SK-N-SH (cell line): Measurements from ENCODE around the gene ZNF366.

Experiments
- EP300 ChIP-seq, 2 experiments: IDR thresholded peaks; 2 replicates each; pipeline versions ENCODE4 v1.4.0 to v1.6.1; 2012; ENCODE audit warnings: borderline replicate concordance in 1 of 2, low read depth in 1 of 2, low read length in 1 of 2
- MXI1 ChIP-seq: IDR thresholded peaks from 2 replicates; pipeline ENCODE4 v1.6.1; 2012; ENCODE audit warnings: mild to moderate bottlenecking, low read depth, low read length, improper control_type of control experiment
- POLR2AphosphoS5 ChIP-seq: IDR thresholded peaks from 2 replicates; pipeline ENCODE4 v1.6.1; 2012; ENCODE audit warnings: low read depth, low read length
- RAD21 ChIP-seq: IDR thresholded peaks from 2 replicates; pipeline ENCODE4 v1.6.1; 2012; ENCODE audit warnings: mild to moderate bottlenecking, low read length
- RCOR1 ChIP-seq: fragments of 150-350 bp; IDR thresholded peaks from 2 replicates; pipeline ENCODE4 v1.6.1; 2017; ENCODE audit warnings: antibody characterized with exemption, low read length
- SIN3A ChIP-seq: IDR thresholded peaks from 2 replicates; pipeline ENCODE4 v1.6.1; 2012; ENCODE audit warnings: low read depth, mild to moderate bottlenecking, low read length, moderate library complexity, borderline replicate concordance
- YY1 ChIP-seq: IDR thresholded peaks from 2 replicates; pipeline ENCODE4 v1.4.0; 2012; ENCODE audit warnings: low read depth, mild to moderate bottlenecking
- TF ChIP-seq, protein P1 (sequence below): IDR thresholded peaks from 2 replicates; pipeline ENCODE4 v1.4.0; 2012; ENCODE audit warnings: low read depth
- TF ChIP-seq, protein P2 (sequence below): fragments of 200-600 bp; sonication (generic); IDR thresholded peaks from 2 replicates; pipeline ENCODE4 v1.6.1; 2017; ENCODE audit warnings: antibody characterized with exemption, mild to moderate bottlenecking, moderate library complexity
- TF ChIP-seq, protein P3 (sequence below): IDR thresholded peaks from 2 replicates; pipeline ENCODE4 v1.6.1; 2012; ENCODE audit warnings: mild to moderate bottlenecking, low read depth, low read length, moderate library complexity
- TF ChIP-seq, protein P4 (sequence below): IDR thresholded peaks from 2 replicates; pipeline ENCODE4 v1.4.0; 2012; ENCODE audit warnings: low read depth, borderline replicate concordance

DNA sequence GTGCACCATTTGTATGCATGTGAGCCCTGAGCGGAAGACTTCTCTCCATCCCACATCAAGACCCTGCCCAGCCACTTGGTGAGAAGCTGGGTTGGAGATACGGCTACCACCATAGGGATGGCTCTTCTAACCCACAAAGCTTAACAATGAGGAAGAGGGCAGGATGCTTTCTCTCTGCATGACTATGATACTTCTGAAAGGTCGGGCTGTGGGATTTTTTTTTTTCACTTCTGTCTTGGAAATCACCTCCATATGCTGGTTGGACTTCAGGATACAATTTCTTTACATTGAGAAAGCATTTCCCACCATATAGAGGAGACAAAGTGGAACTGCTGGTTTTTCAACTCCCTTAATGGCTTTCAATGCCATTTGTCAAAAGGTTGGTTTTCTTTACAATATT lies 30.5 kb downstream of the ZNF366 start:
- TF ChIP-seq RCOR1 = no peak
- no peak for TF ChIP-seq SIN3A
- TF ChIP-seq, protein P1, sequence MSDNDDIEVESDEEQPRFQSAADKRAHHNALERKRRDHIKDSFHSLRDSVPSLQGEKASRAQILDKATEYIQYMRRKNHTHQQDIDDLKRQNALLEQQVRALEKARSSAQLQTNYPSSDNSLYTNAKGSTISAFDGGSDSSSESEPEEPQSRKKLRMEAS = no peak
- no peak for TF ChIP-seq MXI1
- TF ChIP-seq, protein P2, sequence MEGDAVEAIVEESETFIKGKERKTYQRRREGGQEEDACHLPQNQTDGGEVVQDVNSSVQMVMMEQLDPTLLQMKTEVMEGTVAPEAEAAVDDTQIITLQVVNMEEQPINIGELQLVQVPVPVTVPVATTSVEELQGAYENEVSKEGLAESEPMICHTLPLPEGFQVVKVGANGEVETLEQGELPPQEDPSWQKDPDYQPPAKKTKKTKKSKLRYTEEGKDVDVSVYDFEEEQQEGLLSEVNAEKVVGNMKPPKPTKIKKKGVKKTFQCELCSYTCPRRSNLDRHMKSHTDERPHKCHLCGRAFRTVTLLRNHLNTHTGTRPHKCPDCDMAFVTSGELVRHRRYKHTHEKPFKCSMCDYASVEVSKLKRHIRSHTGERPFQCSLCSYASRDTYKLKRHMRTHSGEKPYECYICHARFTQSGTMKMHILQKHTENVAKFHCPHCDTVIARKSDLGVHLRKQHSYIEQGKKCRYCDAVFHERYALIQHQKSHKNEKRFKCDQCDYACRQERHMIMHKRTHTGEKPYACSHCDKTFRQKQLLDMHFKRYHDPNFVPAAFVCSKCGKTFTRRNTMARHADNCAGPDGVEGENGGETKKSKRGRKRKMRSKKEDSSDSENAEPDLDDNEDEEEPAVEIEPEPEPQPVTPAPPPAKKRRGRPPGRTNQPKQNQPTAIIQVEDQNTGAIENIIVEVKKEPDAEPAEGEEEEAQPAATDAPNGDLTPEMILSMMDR = no peak
- TF ChIP-seq, protein P3, sequence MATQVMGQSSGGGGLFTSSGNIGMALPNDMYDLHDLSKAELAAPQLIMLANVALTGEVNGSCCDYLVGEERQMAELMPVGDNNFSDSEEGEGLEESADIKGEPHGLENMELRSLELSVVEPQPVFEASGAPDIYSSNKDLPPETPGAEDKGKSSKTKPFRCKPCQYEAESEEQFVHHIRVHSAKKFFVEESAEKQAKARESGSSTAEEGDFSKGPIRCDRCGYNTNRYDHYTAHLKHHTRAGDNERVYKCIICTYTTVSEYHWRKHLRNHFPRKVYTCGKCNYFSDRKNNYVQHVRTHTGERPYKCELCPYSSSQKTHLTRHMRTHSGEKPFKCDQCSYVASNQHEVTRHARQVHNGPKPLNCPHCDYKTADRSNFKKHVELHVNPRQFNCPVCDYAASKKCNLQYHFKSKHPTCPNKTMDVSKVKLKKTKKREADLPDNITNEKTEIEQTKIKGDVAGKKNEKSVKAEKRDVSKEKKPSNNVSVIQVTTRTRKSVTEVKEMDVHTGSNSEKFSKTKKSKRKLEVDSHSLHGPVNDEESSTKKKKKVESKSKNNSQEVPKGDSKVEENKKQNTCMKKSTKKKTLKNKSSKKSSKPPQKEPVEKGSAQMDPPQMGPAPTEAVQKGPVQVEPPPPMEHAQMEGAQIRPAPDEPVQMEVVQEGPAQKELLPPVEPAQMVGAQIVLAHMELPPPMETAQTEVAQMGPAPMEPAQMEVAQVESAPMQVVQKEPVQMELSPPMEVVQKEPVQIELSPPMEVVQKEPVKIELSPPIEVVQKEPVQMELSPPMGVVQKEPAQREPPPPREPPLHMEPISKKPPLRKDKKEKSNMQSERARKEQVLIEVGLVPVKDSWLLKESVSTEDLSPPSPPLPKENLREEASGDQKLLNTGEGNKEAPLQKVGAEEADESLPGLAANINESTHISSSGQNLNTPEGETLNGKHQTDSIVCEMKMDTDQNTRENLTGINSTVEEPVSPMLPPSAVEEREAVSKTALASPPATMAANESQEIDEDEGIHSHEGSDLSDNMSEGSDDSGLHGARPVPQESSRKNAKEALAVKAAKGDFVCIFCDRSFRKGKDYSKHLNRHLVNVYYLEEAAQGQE = no peak
- TF ChIP-seq, protein P4, sequence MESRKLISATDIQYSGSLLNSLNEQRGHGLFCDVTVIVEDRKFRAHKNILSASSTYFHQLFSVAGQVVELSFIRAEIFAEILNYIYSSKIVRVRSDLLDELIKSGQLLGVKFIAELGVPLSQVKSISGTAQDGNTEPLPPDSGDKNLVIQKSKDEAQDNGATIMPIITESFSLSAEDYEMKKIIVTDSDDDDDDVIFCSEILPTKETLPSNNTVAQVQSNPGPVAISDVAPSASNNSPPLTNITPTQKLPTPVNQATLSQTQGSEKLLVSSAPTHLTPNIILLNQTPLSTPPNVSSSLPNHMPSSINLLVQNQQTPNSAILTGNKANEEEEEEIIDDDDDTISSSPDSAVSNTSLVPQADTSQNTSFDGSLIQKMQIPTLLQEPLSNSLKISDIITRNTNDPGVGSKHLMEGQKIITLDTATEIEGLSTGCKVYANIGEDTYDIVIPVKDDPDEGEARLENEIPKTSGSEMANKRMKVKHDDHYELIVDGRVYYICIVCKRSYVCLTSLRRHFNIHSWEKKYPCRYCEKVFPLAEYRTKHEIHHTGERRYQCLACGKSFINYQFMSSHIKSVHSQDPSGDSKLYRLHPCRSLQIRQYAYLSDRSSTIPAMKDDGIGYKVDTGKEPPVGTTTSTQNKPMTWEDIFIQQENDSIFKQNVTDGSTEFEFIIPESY = no peak
- no peak for TF ChIP-seq RAD21
- no peak for TF ChIP-seq POLR2AphosphoS5
- TF ChIP-seq YY1 = no peak
- no peak for TF ChIP-seq EP300 (IDR thresholded peaks at IDR 0.05; ENCODE audit: borderline replicate concordance in 1 of 2, low read depth in 1 of 2, low read length in 1 of 2)
